HG03432 (cell line): ENCODE measurements around the gene SPATC1L.

Source experiments
- ATAC-seq: cut with Tn5 transposase; IDR thresholded peaks from one replicate; pipeline ENCODE4 v1.9.1; 2021; ENCODE audit warnings: mild to moderate bottlenecking, moderate library complexity; ENCODE audit not compliant: unreplicated experiment

Gene SPATC1L

DNA sequence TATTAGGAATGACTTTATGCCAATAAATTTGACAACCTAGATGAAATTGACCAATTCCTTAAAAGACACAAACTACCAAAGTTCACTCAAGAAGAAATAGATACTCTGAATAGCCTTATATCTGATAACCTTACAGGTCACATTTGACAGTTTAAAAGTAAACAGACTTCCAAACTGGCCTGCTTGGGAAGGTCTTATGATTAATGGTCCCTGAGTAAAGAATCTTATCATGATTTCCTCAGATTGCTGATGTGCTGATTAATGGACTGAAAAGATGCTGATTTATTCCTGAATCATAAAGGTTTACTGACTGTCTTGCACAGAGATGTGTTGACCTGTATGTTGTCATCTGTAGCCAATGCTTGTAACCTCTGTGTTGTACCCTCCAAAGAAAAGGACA, 19.2 kb downstream of the SPATC1L start:
- ATAC-seq: no peak

DNA sequence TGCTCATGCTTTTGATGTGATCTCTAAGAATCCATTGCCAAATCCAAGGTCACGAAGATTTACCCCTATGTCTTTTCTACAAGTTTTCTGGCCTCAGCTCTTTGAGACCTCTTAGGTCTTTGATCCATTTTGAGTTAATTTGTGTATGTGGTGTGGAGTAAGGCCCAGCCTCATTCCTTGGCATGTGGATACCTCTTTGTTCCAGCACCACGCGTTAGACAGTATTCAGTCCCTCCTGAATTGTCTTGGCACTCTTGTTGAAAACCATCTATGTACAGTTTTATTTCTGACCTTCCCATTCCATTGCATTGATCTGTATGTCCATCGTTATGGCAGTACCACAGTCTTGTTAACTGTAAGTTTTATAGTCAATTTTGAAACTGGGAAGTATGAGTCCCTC, 20.9 kb downstream of the SPATC1L start:
- no peak for ATAC-seq

DNA sequence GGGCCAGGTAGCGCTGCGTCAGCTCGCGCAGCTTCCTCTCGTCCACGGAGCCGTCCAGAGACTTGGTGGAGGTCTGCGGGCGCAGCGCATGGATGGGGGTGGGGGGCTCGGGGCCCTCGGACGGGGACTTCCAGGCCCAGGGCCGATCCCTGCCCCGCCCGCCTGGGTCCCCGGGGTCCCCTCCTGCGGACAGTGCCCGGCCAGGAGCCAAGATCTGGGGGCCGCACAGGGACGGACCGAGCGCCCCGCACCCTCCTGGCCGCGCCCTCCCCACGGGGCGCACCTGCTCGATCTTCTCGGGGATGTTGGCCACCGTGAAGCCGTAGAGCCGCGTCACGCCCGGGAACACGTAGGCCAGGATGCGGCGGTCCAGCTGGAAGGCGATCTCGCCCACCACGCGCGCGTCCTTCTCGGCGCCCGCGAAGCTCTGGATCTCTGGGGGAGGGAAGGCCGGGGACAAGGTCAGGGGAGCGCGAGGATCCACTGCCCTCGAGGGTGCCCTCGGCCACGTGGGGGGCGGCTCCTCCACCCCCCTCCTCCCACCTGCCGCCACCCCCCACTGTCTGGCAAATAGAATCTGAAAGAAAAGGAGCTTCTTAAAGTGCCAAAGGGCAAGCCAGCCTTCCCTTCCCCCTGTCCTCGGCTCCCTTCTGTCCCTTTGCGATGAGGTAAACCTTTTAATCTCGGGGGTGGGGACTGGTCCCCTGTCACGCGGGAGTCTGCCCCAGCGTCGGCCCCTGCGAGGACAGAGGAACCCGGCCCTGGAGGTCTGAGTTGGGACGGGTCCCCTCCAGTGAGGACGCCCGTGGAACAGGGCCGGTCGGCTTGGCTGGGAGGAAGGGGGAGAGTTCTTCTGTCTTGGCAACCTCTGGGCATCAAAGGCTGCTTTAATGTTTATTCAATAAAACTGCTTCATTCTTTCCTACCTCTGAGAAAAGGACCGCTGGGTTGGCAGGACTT, 22.3 kb downstream of the SPATC1L start:
- ATAC-seq: no peak

DNA sequence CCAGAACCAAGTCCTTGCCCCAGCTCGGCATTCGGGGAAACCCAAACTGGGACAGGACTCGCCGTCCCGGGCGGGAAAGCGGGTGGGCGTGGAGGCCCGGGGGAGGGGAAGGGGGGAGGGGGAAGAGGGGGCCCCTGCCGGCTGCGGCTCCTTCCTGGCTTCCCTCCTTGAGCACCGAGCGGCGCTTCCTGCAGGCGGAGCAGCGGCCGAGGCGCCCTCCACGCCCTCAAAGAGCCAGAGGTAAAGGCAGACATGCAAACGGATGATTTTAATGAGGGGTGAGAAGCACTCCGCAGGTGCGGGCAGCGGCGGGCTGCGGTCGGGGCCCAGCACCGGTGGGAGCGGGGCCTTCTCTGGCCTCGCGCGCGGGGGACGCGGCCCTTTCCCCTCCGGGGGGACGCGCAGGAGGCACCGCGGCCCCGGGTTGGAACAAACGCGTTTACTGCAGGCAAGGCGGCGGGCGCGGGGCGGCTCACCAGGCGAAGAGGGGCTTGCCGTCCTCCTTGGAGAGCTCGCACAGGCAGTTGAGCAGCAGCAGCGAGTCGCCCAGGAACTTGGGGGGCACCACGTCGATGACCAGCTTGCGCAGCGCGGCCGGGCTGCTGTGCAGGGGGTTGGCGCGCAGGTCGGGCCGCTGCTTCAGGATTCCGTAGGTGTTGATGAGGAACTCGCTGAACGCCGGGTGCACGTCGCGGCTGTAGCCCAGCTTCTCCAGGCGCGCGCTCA, 23.2 kb downstream of the SPATC1L start:
- ATAC-seq: no peak

DNA sequence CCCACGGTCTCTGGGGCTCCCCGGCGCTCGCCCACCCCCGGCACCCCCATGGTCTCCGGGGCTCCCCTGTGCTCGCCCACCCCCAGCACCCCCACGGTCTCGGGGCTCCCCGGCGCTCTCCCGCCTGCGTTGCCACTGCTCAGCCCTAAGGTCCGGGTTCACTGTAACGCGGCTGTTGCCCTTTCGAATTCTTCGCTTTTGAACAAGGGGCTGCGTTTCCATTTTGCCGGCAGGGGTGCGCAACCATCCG, 23.7 kb downstream of the SPATC1L start:
- ATAC-seq: no peak

DNA sequence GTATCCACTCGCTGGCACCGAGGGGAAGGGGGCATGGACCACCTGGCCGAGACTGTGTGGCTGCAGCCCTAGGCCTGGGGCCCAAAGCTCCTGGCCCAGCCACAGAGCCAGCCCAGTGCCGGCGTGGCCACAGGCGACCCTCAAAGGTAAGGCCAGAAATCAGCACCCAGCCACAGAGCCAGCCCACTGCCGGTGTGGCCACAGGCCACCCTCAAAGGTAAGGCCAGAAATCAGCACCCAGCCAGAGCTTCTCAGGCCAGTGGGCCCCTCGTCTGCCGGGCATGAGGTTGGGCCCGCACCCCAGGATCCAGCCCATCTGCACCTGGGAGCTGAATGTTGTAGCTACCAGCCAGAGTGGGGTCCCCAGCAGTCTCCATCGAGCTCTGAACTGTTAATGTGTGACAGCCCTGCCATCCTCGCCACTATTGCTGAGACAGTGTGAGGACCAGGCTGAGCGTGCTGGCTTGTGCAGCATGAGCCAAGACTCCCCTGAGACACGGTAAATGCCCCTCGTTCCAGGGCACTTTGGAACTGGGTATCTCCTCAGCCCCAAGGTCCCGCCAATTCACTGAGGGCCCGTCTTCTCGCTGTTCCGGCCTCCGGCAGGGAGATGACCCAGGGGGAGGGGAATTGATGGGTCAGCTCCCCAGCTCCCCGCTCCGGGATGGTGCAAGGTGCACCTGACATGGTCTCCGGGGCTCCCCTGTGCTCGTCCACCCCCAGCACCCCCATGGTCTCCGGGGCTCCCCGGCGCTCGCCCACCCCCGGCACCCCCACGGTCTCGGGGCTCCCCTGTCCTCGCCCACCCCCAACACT, 24.2 kb downstream of the SPATC1L start:
- no peak for ATAC-seq

DNA sequence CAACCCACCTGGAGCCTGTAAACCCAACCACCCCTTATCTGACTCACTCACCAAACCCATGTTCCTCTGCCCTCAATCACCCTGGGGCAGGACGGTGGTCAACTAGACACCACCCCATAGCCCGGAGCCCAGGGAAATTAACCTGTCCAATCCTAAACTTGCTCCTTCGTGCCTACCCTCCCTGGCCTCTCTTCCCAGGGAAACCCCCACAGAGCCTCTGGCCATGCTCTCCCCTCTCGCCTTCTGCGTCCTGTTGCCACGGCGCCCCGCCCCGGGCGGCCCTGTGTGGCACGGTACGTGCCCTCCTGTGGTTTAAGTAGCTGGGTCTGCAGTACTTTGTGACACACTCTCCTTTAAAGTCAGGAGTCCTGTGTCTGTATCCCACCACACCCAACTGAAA, 24.9 kb downstream of the SPATC1L start:
- ATAC-seq: no peak

DNA sequence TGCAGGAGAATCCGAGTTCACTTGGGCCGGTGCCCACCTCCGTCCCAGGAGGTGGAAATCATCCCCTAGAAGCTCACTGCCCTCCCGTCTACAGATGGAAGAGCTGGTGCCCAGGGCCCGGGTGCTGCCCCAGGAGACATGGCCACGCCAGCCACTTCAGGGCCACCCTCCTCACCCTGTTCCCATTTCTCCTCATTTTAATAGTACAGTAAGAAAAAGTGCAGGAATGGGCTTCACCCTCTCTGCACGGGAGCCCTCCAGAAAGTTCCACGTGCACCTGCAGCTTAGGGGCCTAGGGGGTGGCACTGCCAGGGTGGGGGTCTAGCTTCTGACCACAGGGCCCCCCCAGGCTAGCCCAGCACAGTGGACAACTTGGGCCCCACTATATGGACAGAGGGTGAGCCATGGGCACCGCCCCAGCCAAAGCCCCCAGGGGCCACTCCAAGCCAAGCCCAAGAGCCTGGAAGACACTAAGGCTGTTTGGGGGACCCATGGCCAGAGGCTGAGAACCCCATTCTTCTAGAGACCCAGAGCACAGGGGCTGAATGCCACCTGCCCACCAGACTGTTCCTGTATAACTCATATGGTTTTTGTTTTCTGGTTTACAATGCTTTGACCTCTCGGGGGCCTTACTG, 25.5 kb downstream of the SPATC1L start:
- no peak for ATAC-seq

DNA sequence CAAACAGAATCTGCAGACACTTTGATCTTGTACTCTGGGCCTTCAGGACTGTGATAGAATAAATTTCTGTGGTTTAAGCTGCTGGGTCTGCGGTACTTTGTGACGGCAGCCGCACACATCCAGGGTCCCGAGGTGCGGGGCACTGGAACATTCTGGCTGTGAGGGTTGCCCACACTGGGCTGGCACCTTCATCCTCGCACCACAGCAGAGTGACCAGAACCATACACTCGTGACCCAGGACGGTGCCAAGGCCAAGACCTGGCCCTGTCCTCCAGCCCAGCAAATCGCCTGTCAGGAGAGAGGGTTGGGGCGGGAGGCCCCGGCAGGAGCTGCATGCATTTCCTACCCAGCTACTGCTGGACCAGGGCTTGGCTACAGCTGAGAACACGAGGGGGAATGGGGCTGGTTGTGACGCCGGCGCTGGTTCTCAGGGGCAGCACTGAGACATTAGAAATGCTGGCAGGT, 26.2 kb downstream of the SPATC1L start:
- ATAC-seq: no peak

DNA sequence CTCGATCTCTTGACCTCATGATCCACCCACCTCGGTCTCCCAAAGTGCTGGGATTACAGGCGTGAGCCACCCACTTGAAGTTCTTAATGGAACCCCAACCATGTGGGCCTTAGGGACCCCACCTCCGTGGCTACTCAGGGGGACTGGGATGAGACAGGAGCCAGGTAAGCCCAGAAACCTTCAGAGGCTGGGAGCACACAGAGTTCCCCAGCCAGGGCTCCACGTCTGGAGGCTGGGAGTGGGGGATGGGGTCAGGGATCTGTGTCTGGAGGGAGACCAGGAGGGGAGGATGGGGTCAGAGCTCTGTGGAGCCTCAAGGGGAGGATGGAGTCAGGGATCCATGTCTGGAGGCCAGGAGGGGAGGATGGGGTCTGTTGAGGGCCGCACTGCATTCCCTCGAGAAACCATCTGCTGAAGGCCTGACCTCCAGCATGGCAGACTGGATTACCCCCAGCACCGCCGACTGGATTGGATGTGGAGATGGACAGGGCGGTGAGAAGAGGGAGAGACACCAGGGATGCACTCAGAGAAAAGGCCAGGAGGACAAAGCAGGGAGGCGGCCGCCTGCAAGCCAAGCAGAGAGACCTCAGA, 26.8 kb downstream of the SPATC1L start:
- no peak for ATAC-seq

DNA sequence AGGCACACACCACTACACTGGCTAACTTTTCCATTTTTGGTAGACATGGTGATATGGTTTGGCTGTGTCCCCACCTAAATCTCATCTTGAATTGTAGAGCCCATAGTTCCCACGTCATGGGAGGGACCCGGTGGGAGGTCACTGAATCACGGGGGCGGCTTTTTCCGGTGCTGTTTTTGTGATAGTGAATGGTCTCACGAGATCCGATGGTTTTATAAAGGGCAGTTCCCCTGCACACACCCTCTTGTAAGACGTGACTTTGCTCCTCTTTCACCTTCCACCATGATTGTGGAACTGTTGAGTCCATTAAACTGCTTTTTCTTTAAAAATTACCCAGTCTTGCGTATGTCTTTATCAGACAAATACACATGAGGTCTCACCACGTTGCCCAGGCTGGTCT, 27.6 kb downstream of the SPATC1L start:
- no peak for ATAC-seq

DNA sequence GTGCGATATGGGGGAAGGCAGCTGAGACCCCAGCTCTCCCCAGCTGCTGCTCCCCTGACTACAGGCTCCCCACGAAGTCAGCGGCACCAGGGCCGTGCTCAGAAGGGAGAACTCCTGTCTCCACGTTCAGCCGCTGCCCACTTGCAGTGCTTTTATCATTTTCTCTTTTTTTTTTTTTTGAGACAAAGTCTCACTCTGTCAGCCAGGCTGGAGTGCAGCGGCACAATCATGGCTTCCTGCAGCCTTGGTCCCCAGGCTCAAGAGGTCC, 27.9 kb downstream of the SPATC1L start:
- no peak for ATAC-seq

DNA sequence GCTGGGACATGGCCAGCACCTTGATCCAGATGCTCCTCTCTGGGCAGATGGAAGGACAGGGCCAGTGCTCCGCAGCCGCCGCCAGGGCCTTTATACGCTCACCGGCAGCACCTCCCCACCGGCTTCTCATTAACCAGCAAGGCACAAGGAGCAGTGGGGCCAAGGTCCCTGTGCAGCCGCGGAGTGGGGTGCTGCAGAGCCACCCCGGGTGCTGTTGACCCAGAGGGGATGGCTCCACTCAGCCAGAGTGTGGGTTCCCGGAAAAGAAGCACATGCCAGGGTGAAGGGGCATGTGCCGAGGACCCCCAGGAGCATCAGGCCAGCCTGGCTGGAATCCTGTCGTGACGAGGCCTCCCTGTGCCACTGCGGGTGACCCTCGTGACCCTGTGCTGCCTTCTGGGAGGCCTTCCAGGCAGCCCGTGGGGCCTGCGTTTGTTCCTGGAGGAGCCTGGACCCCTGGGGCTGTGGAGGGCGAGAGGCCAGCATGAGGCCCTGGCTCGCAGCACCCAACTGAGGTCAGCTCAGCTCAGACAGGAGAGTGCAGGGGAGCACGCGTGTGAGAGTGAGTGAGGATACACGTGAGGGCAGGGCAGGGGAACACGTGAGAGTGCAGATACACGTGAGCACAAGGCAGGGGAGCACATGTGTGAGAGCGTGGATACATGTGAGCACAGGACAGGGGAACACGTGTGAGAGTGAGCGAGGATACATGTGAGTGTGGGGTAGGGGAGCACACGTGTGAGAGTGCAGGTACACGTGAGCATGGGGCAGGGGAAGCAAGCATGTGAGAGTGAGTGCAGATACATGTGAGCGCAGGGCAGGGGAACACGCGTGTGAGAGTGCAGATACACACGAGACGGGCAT, 28.5 kb downstream of the SPATC1L start, which contains the start of gene FTCD:
Gene FTCD (minus strand): TSS at position 66 of the 864 bp plus-strand sequence. CDS start 56 bp downstream, at position 10.
- ATAC-seq: no peak

DNA sequence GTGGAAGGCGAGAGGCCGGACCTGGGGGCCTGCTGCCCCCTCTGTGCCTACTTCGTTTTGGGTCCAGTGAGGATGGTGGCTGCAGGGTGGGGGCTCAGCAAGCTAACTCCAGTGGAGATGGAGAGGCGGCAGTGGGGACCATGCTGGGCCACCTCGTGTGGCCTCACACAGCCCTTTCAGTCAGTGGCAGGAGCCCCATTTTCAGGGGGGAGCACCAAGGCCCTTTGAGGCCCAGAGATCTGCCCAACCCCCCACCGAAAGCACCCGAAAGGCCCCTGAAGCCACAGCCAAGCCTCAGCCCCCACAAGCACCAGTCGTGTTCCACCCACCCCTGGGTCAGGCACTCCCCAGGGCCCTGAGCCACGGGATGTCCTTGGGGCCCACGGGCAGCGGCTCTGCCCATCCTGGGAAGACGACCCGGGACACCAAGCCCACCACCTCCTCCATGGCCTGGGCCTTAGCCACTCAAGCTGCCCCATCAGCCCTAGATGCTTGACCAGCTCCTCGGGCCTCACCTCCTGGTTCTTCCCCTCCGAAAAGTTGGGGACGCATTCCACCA, 29.2 kb downstream of the SPATC1L start:
- ATAC-seq: no peak

DNA sequence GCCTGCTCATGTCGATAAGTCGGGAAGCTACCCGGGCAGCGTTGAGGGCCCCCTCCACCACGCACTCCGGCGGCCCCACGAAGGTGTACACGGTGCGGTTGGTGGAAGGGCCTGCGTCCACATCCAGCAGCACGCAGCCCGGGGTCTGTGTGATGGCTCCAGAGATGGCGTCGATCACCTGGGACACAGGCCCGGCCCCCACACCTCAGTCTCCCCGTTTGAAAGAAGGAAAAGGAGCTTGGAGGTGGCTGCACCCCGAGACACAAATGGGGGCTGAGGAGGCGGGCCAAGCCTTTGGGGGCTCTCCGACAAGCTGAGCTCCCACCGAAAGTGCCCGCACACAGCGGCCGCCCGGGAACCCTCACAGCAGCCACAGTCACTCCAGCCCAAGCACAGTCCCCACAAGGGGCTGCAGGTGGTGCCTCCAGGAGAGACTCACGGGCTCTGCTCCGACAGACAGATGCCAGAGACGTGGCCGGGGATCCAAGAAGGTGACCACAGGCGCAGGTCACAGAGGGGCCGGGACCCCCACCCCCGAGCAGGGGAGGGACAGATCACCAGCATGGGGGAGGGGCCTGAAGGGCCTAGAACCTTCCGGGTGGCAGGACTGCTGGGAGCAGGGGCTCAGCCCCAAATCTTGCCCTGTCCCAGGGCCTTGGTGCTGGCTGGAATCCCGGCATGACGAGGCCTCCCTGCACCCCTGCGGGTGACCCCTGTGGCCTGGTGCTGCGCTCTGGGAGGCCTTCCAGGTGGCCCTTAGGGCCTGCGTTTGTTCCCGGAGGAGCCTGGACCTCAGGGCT, 29.9 kb downstream of the SPATC1L start:
- no peak for ATAC-seq

DNA sequence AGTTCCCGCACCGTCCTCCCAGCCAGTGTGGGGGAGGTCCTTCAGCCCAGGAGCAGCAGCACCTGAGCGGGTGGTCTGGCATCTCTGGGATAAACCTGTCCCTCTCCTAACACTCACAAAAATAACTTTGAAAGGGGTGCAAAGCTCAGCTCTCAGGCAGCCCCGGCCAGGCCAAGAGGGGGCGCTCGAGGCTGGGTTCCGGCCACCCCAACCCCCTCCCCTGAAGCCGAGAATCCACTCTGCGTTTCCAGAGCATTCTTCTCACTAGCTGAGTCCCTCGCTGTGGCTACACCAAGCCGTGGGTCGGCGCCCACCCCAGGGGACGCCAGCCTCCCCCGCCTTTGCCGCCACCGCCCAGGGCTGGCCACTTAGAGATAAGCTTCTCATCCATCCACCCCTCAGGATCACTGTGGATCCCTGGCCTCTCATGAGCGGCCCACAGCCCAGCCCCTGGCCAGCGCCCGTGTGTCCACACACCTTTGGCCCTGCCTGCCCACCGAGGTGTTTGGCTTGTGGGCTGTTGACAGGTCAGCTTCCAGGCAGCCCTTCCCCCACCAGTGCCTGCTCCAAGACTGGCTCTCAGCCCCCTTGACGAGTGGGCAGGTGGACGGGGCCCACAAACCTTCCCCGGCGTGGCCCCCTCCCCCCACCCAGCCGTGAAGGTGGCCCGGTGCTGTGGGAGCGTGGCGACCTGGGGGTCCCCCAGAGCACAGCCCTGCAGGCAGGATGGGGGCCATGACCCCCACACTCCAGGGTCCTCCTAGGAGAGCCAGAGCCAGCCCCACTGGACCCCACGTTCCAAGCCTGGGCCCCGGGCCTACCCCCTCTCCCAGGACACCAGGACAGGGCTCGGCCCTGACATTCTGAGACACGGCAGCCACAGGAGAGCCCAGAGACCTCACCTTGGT, 30.8 kb downstream of the SPATC1L start:
- ATAC-seq: no peak

DNA sequence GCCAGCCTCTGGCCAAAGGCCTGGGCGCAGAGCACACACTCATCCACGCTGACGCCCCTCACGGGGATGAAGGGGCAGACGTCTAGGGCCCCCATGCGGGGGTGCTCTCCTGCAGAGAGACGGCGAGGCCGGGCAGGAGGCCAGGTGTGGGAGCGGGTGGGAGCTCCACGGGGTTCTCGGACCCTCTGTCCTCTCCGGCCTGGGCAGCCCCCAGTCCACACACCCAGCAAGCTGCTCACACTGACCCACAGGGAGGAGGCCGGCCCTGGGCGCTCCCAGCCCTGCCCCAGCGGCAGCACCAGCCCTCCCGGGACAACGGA, 31.4 kb downstream of the SPATC1L start:
- ATAC-seq: no peak
